HG03460 (cell line): ENCODE measurements around the gene BTBD10.
A peak's percentile ranks its signal among the peaks of the same experiment; 100 is the strongest.

ENCODE experiments used
- ATAC-seq: cut with Tn5 transposase; IDR thresholded peaks from one replicate; pipeline ENCODE4 v1.9.1; 2021; ENCODE audit not compliant: unreplicated experiment

Gene BTBD10

DNA sequence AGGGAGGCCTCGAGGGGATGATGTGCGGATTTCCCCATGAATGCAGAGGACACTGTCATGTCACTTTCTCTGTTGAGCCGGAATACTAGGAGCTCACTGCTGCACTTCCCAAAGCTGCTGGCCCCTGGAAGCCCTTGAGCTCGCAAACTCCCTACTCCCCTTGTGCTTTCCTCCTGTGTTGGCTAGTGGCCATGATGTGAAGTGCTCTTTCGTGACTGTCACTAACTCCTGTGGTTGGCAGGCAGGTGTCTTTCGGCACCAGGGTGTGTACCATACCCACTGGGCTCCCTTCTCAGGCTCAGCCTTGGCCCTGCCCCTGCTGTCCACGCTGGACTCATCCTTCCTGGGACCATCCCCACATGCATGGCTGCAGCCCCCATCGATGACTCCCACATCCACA, 86.2 kb downstream of the BTBD10 start:
- no peak for ATAC-seq

DNA sequence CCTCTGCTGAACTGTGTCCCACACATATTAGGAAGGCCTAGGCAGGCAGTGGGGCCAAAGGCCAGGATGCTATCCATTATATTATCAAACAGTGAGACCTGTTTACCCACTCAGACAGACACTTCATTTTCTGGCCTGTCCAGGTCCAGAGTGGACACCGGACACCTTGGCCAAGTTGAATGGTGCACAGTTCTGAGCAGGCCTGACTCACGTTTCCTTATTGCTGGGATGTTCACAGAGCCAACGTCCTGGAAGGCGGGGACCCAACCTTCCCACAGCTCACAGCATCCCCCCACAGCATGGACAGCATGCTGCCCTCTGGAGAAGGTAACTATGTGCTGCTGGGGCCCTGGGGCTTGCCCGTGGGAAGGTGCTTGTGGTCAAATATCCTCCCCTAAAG, 86.6 kb downstream of the BTBD10 start:
- ATAC-seq: no peak

- ATAC-seq: no peak
Measured at GRCh38 chr11:13375798-13376197, 87.2 kb downstream of the BTBD10 start.

GRCh38 chr11:13373216-13373615, 89.8 kb downstream of the BTBD10 start:
- ATAC-seq: no peak

DNA sequence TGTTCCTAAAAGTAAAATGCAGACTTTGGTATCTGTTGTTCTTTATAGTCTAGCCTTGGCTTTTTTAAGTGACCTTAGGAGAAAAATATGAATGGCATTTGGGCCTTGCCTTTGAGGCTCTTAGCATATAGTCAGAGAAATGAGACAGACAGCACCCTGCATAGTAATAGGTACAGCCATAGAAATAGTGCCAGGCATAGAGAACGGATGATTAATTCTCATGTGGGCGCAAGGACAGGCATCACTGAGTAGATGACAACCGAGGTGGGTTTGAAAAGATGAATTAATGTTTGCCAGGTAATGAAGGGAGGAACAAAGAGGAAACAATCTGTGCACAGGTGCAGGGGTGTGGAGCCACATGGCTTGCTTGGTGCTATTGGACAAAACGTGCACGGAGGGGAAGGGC, 95.0 kb downstream of the BTBD10 start:
- no peak for ATAC-seq

DNA sequence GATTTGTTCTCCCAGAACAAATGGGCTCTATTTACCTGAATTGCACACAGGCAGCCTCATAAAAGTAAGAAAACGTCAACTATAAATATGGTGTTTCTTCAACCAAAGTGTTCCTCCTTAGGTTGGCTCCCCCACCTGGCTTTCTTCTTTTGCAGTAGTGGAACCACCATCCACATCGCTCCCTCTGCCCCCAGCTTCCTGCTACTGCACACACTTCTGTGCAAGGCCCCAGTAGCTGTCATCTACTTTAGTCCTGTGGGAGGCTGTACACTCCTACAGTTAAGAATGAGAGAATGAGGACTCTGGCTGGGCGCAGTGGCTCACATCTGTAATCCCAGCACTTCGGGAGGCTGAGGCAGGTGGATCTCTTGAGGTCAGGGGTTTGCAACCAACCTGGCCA, 95.9 kb downstream of the BTBD10 start:
- ATAC-seq: no peak

DNA sequence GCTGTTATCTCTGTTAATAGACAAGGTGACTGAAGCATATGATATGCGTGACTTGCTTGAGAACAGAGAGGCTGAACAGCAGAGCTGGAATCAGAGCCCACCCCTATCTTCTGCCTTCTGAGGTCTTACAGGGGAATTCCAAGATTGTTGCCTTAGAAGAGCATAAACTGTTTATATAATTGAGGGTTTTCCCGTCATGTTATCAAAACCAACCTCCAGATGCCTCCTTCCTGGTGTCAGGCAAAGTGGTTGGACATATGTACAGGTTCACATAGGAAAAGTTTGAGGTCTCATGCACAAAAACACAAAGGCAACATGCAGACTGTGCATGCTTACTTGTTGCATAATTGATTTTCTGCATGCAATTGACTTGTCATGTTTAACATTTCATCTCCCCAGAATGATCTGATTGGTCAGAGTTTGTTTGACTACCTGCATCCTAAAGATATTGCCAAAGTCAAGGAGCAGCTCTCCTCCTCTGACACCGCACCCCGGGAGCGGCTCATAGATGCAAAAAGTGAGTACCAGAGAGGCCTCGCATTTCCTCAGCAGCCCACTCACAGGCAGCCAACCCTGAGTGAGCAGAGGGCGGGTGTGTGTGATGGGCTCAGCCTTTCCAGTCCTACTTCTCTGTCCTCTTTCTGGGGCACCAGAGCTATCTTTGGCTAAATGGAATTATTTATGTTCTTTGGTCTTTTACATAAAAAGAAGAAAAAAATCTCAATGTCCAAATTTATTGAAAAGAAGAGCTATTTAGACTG, 96.6 kb downstream of the BTBD10 start:
- no peak for ATAC-seq

DNA sequence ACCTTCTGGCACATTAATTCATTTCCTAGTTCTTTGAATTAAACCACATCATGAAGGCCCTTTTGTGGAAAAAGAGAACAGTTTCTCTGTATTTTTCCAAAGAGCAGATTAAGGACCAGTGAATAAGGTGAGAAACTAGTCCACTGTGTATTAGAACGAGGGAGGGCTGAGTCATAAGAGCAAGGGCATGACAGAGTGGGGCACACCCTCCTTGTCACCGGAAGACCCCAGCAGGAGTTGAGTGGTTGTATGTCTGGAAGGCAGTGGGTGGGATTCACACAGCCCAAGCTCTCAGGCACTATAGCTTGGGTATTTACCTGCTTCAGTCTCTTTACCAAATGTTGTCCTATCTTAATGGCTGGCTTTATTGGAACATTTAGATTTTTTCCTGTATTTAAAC, 98.6 kb downstream of the BTBD10 start:
- no peak for ATAC-seq

GRCh38 chr11:13362596-13363109, 100.4 kb downstream of the BTBD10 start:
- ATAC-seq: no peak

GRCh38 chr11:13358596-13359270, 104.3 kb downstream of the BTBD10 start:
- no peak for ATAC-seq

- no peak for ATAC-seq
Measured at GRCh38 chr11:13357232-13357631, 105.8 kb downstream of the BTBD10 start.

- no peak for ATAC-seq
Measured at GRCh38 chr11:13355191-13355590, 107.8 kb downstream of the BTBD10 start.

DNA sequence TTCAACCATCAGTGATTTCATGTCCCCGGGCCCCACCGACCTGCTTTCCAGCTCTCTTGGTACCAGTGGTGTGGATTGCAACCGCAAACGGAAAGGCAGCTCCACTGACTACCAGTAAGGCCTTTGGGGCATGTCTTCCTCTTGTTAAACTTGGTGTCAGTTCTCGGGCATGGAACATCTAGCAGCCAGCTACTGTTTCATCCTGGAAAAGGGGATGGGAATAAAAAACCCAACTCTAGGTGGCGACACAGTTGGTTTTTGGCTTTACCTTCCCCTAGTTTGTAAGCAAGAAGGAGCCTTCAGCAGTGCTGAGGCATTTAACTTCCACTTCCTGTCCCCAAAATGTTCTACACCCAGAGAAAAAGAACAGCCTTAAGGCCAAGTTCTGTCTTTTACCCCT, 108.7 kb downstream of the BTBD10 start:
- no peak for ATAC-seq

DNA sequence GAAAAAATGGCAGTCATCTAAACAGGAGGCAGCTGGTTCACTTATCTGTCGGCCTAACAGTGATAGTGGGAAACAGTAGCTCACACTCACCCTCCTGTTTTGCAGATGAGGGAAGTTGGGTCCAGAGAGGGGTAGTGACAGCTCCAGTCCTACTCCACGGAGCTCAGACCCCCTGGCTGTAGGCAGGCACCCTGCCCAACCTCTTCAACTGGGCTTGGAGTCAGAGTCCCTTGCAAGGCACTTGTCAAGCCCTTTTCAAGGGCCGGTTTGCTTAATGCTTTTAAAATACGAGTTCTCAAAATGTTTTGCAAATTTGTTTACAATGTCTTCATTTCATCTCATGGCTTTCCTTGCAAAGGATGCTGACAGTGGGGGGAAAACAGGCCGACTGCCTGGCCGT, 110.3 kb downstream of the BTBD10 start:
- ATAC-seq: no peak

GRCh38 chr11:13349581-13349980, 113.4 kb downstream of the BTBD10 start:
- no peak for ATAC-seq

GRCh38 chr11:13349046-13349445, 114.0 kb downstream of the BTBD10 start:
- no peak for ATAC-seq

DNA sequence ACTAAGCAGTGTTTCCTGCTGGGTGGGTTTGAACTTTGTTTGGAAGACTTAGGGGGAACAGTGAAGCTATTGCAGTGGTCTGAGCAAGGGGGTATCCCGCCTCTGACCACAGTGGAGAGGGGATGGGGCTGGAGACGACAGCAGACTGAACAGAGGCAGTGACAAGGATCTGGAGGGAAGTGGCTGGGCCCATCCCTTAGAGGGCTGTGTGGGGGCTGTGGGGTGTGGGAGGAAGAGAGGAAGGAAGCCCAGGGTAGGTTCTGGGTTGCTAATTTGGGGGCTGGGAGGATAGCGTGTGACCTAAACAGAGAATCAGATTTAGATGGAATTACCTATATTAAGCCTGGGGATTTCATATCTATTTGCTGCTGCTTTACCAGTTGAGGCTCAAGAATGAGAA, 114.7 kb downstream of the BTBD10 start:
- ATAC-seq: peak; percentile 28

- no peak for ATAC-seq
Measured at GRCh38 chr11:13347901-13348300, 115.1 kb downstream of the BTBD10 start.

DNA sequence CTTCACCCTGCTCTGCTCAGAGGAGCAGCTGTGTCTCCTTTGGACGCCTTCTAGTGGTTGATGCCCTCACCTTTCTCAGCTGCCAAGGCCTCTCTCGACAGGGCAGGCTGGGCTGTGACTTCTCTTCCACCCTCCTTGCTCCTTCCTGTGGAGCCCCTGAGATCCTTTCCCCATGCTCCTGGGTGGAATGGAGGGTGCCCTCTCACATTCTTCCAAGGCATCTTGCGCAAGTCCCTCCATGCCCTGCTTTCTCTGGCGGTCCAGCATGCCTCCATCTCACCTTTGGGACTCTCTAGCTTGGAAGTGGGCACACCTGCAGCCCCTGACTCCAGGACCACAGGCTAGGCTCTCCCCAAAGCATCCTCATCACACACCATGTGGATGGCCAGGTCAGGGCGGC, 116.6 kb downstream of the BTBD10 start:
- ATAC-seq: no peak

DNA sequence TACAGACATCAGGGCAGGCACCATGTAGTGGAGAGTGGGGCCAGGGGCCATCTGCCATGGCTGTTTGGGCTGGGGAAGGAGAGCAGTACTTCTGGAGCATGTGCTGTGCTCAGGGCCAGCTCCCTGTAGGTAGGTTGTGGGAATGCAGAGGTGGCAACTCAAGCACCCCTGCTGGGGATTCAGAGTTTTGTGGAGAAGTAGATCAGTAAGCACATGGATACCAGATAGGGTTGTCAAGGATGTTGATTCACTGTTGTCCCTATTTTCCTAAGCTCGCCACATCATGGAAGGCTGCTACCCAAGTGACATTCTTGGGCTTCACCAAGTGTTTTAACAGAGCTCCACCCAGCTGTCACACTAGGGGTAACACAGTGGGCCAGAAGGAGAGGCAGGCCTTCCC, 118.2 kb downstream of the BTBD10 start:
- no peak for ATAC-seq

DNA sequence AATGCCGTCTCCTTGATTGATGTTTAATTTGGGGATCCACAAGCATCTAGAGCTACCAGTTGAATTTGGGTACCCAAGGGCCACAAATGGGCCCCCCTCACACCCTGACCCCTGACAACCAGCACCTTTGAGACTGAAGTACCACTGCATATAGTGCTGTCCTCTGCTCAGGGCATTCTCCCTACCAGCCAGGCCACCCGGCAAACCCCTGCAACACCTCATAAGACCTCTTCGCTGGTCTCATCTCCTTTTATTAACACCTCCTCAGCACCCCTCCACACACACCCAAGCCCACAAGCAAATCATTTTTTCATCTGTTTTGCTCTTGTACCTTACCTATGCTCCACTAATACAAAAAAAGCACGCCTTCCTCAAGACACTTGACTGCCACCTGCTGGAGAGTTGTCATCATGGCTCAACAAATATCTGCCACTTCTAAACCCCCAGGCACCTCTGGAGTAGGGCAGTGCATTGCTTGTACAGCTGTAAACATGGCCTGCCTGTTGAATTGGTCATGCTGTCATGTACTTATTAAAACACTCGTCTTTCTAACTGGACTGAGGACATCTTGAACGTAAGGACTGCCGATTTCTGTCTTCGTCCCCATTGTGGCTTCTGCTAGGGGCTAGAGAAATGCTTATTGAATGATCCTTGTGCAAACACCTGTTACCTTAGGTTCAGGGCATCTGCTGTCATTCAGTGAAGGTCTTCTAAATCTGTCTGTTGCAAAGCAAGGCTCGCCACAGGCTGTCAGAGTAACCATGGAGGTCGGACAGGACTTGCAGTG, 118.9 kb downstream of the BTBD10 start:
- ATAC-seq: peak; percentile 45

- peak; percentile 45 for ATAC-seq
Measured at GRCh38 chr11:13343067-13343466, 120.0 kb downstream of the BTBD10 start.
